HEK293 (cell line): ENCODE results near the gene DOCK4.

Source experiments
- CTCF ChIP-seq: fragments of 450-650 bp; formaldehyde crosslinking; IDR thresholded peaks from 2 replicates; pipeline ENCODE4 v1.5.1; 2016; ENCODE audit warnings: missing biosample characterization, missing genetic modification characterization
- GLI2 ChIP-seq: fragments of 450-650 bp; formaldehyde crosslinking; IDR thresholded peaks from 2 replicates; pipeline ENCODE4; 2017; ENCODE audit warnings: missing biosample characterization, missing genetic modification characterization, low read depth, borderline replicate concordance

DNA sequence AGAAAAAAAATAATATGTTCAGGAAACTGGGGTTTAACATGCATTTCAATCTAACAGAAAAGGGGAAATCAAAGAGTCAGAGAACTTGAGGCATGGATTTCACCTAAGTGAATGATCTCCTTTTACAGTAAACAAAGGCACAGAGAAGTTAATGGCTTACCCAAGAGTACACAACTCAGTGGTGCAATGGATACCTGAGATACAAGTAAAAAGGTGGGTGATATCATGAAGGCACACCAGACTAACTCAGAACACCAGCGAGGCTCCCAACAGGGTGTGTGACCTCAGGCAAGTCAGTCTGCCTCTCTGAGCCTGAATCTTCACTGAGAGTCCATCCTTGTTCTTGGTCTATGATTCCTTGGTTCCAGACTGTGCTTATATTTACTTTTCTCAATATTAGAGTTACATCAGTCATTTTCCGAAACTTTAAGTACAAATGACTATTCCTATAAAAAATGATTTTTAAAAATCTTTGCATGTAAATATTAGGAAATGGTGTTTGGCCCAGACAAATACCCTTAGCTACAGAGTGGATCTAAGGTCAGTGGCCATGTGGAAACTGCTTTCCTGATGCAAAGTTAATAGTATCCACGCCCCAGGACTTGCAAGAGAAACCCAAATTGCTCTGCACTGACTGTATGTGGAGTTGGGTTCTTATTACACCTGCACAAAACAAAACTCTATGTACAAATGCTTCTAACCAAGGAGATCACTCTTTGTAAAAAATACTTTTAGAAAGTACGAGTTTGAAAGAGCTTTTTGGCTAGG is 361.1 kb downstream of the DOCK4 start:
- no peak for TF ChIP-seq CTCF (tag by site-specific recombination)
- TF ChIP-seq GLI2 = no peak
